ENCODE measurements around the gene PRRX2. TPM values are rescaled to one million over a fixed set of nuclear protein-coding genes. Genes with fewer than 3 reads are reported as not detected.

The PRRX2 gene
- total and polyA plus RNA-seq, 2 of the 13 experiments (the other 11 are each of a cell fraction or from before 2014, with no cell fraction given), result 0.05 TPM; not detected in 1

DNA sequence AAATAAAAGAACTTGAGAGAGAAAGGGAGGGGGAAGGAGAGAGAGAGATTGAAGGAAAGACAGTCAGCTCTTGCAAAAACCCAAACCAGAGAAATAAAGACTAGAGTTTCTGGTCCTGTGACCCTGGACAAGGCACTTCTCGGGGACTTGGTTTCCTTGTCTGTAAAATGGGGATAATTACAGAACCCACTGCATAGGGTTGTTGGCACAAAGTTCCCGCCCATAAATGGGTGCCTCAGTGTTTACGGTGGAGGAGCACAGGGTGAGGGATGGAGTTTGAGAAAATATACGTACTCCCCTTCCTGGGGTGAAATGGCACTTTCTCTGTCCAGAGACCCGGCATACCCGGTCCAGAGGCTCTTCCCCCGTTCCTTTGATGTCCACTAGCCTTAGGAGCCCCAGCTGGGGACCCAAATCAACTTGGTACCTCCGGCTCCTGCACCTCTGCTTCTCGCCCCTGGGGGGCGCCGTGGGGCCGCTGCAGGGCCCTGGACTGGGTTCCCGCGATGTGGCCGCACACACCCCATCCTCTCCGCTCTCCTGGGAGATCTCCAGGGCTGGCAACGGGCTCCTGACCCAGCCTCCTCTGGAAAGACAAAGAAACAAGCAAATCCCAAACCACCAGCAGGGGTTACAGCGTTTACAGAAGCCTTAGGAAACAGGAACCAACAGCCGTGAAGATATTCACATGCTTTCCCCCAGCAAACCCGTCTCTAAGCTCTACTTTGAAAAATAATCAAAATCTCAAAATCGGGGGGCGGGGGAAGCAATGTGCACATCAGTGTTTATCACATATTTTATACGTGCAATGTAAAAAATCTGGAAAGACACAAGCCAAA lies 61.1 kb downstream of the PRRX2 start (continued):
- TF ChIP-seq ZNF513 (CRISPR knock-in tag; conservative IDR thresholded peaks at IDR 0.05) (no peak), ZFY (CRISPR knock-in tag; IDR thresholded peaks at IDR 0.05) (no peak), ZNF790 (CRISPR knock-in tag; IDR thresholded peaks at IDR 0.05; ENCODE audit: borderline replicate concordance) (no peak), TCF12 (IDR thresholded peaks at IDR 0.05) (no peak), TCF12 (CRISPR knock-in tag; IDR thresholded peaks at IDR 0.05) (no peak), GABPB1 (CRISPR knock-in tag; IDR thresholded peaks at IDR 0.05) (peak; percentile 22; the same call in 1 of the 2 replicates), ZBTB44 (CRISPR knock-in tag; IDR thresholded peaks at IDR 0.05) (no peak), ZNF546 (CRISPR knock-in tag; conservative IDR thresholded peaks at IDR 0.05) (no peak), HES4 (CRISPR knock-in tag; IDR thresholded peaks at IDR 0.05; ENCODE audit: borderline replicate concordance) (no peak), ZSCAN29 (CRISPR knock-in tag; conservative IDR thresholded peaks at IDR 0.05) (no peak), ZNF34 (CRISPR knock-in tag; IDR thresholded peaks at IDR 0.05; ENCODE audit: borderline replicate concordance) (no peak), NFKB2 (CRISPR knock-in tag; IDR thresholded peaks at IDR 0.05; ENCODE audit: borderline replicate concordance) (peak; percentile 46; the same call in 1 of the 2 replicates), RBM39 (IDR thresholded peaks at IDR 0.05; ENCODE audit: low read depth, low read length, poor library complexity, severe bottlenecking) (no peak), GPN1 (CRISPR knock-in tag; IDR thresholded peaks at IDR 0.05; ENCODE audit: borderline replicate concordance) (no peak), STAG1 (CRISPR knock-in tag; IDR thresholded peaks at IDR 0.05) (peak; percentile 76)
- TF ChIP-seq, protein P1, sequence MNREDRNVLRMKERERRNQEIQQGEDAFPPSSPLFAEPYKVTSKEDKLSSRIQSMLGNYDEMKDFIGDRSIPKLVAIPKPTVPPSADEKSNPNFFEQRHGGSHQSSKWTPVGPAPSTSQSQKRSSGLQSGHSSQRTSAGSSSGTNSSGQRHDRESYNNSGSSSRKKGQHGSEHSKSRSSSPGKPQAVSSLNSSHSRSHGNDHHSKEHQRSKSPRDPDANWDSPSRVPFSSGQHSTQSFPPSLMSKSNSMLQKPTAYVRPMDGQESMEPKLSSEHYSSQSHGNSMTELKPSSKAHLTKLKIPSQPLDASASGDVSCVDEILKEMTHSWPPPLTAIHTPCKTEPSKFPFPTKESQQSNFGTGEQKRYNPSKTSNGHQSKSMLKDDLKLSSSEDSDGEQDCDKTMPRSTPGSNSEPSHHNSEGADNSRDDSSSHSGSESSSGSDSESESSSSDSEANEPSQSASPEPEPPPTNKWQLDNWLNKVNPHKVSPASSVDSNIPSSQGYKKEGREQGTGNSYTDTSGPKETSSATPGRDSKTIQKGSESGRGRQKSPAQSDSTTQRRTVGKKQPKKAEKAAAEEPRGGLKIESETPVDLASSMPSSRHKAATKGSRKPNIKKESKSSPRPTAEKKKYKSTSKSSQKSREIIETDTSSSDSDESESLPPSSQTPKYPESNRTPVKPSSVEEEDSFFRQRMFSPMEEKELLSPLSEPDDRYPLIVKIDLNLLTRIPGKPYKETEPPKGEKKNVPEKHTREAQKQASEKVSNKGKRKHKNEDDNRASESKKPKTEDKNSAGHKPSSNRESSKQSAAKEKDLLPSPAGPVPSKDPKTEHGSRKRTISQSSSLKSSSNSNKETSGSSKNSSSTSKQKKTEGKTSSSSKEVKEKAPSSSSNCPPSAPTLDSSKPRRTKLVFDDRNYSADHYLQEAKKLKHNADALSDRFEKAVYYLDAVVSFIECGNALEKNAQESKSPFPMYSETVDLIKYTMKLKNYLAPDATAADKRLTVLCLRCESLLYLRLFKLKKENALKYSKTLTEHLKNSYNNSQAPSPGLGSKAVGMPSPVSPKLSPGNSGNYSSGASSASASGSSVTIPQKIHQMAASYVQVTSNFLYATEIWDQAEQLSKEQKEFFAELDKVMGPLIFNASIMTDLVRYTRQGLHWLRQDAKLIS (CRISPR knock-in tag; IDR thresholded peaks at IDR 0.05), result no peak

All from HepG2 (cell line).